Fibroblast of skin of back (primary cell): ENCODE data around the gene CD5L.

Experiments used
- DNase-seq: peaks from one replicate; pipeline ENCODE4 v3.0.0-alpha.2; 2013

Gene CD5L

DNA sequence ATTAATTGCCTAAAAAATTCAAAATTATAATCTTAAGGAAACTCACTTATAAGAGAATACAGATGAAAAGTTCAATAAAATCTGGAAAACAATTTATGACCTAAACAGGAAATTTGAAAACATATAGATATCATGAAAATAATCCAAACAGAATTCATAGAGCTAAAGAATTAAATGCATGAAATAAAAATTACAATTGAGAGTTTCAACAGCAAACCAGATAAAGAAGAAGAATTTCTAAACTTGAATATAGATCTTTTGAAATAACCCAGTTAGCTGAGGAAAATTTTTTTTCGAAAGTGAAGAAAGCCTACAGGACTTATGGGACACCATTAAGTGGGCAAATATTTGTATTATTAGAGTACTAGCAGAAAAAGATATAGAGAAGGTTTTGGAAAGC lies 28.3 kb downstream of the CD5L start:
- DNase-seq: no peak

DNA sequence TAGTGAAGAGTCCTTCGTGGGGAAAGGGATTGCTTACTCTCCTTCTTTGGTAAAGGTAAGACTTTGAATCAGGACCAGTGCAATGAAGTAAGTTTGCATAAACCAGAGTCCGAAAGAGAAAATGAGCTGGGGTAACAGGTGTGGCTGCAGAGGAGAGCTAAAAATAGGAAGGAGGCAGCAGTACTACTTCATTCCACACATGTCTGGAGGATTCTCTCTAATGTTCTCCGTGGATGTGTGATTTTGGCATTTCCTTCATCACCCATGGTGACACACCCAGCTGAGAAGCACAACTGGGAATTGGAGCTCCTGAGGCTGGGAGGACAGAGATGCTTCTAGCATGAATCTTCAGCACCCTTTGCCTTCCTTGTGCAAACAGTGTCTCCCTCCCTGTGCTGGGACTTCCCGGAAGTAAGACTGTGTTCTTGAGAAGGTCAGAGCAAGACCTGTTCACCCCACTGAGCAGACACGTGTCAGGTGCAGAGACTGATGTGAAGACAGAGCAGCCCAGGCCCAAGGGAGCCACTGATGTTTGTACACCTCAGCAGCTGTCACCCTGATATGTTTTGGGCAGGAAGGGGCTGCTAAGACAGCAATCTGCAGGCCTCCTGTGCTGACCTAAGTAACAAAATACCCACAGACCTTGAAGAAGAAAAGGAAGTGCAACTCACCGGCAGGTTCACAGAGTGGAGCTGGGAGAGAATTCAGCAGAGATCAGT lies 35.0 kb downstream of the CD5L start:
- no peak for DNase-seq

DNA sequence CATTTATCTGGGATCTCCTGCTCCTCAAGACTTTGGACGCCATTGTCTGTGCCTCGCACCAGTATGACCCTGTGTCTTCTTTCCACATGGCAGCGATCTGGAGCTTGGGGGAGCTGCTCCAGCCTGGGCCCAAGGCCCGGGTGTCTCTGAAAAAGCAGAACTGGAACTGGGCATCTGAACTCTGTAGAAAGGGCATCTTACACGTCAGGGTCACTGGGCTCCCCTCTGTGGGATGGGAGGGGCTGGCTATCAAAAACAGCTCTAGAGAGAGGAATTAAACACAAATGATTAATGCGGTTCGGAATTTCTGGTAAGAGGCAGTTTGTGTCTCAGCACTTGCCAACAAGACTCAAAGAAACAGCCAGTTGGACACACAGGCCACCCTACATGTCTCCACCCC lies 37.8 kb downstream of the CD5L start:
- no peak for DNase-seq

DNA sequence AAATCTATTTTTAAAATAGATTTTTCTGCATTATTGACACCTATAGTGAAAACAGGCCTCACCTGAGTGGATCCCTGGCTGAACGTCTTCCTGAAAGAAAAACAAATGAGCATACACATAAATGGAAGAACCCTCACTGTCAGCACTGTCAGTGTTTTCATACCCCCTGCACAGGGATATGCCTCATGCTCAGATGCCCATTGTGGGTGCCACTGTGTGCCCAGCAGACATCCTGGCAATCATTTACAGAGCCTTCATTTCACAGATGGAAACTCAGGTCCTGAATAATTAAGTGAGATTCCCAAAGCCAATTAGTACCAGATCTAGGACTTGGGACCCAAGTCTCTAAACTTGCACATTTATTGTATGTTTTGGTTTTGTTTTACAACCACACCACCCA lies 41.6 kb downstream of the CD5L start:
- no peak for DNase-seq

DNA sequence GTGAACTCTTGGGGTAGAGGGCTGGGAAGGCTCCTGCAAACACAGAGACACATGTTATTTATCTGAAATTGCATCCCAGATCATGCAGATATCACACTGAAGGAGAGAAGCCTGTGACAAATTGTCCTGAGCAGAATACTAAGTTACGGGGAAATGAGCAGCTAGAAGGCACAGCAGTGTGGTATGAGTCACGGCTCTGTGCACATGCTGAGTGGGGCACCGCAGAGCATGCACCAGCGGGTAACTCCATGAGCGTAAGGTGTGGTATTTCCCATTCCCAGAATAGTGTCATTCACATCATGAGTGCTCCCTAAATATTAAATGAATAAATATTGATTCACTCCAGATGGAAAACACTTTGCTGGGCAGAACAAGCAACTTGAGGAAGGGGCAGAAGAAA lies 43.4 kb downstream of the CD5L start:
- DNase-seq: no peak

DNA sequence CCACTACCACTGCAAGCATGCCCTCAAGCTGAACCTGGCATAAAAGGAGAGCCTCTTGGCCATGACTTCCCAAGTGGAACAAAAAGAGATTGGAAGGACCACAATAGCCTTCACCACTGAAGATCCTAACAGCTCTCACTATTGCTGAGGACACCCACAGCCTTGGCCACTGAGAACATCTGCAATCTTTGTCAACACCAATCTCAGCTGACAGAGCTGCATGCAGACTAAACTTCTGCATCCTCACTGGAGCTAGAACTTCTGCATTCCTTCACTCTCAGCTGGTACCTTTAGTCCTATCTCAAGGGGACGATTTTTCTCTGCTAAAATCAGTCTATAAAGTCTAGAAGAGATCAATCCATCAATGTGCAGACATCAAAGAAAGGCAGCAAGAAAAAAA lies 56.4 kb downstream of the CD5L start:
- DNase-seq: no peak

DNA sequence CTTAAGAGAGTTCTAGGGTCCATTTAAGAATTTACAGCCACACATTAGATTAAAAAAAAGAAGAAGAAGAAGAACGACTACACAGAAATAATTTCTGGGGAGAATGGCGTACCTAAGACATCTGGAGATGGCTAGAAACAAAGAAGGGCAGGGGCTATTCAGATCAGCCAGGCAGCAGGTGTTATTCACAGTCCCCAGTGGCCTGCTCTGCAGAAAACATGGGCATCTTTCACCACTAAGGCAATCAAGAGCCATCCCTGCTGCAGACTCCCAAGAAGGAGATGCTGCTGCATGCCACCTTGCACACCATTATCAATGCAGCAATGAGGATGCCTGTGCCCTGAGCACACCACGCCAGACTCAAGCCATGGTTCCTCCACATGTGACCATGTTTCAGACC lies 56.8 kb downstream of the CD5L start:
- no peak for DNase-seq

DNA sequence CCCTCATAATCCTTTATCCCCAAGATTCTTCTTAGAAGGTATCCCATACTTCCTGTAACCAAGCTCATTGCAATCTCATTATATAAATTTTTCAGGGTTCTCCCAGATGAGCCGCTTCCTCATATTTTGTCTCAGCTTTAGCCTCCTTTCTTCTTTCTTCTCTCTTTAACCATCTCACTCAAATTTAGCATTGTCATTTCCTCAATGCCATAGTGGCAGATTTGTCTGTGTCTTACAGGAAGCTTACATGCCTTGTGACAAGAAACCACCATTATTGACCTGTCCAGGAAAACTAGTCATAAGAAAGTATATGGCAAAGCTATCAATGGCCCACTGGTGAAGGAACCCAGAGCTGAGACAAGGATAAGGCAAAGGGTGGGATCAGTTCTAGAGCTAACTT lies 58.7 kb downstream of the CD5L start:
- no peak for DNase-seq

DNA sequence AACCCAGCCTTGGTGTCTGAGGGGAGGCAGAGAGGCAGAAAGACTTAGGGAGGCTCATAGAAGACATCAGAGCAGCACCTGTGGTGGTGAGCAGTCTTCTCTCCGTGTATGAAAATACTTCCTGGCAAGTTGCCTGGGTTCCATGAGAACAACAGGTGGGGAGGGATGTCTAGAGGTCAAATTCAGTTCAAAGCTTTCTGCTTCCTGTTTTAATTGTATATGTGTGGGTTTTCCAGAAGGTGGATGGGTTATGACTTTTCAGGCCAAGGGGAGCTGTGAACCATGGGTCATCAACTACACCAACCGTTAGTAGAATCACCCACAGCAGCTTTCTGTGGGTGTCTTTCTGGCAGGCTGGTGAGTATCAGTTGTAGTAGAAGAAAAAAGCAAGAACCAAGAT lies 60.6 kb downstream of the CD5L start:
- DNase-seq: no peak
